Coronary artery (tissue), 2 donors: Measurements from ENCODE around the gene NCOA7.

Experiments used
- DNase-seq: peaks from one replicate; pipeline ENCODE4 v3.0.0-alpha.2; 2017; ENCODE audit warnings: low spot score
- H3K27ac ChIP-seq, 2 donors: fragments of 200-600 bp; sonication (generic); one replicate each; pipeline ENCODE4 v1.5.1; 2016 to 2019
- H3K4me3 ChIP-seq: fragments of 200-600 bp; sonication (generic); 2 replicates; pipeline ENCODE4 v1.5.1; 2016; ENCODE audit warnings: mild to moderate bottlenecking, moderate library complexity
- TF ChIP-seq, protein P1 (sequence below): fragments of 200-600 bp; sonication (generic); IDR thresholded peaks from one replicate; pipeline ENCODE4 v1.5.1; 2019; ENCODE audit warnings: antibody characterized with exemption

NCOA7 gene

GRCh38 chr6:125952764-125953501 lies 162.2 kb downstream of the NCOA7 start:
- DNase-seq: no peak
- H3K4me3 ChIP-seq: no peak overlapping the region
- H3K27ac ChIP-seq: no peak overlapping the region
- TF ChIP-seq, protein P1, sequence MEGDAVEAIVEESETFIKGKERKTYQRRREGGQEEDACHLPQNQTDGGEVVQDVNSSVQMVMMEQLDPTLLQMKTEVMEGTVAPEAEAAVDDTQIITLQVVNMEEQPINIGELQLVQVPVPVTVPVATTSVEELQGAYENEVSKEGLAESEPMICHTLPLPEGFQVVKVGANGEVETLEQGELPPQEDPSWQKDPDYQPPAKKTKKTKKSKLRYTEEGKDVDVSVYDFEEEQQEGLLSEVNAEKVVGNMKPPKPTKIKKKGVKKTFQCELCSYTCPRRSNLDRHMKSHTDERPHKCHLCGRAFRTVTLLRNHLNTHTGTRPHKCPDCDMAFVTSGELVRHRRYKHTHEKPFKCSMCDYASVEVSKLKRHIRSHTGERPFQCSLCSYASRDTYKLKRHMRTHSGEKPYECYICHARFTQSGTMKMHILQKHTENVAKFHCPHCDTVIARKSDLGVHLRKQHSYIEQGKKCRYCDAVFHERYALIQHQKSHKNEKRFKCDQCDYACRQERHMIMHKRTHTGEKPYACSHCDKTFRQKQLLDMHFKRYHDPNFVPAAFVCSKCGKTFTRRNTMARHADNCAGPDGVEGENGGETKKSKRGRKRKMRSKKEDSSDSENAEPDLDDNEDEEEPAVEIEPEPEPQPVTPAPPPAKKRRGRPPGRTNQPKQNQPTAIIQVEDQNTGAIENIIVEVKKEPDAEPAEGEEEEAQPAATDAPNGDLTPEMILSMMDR: no peak

GRCh38 chr6:125953502-125953875 lies 162.7 kb downstream of the NCOA7 start:
- Histone ChIP-seq H3K4me3 (no peak overlapping the region), H3K27ac (no peak overlapping the region)
- DNase-seq: no peak
- TF ChIP-seq, protein P1: no peak

DNA sequence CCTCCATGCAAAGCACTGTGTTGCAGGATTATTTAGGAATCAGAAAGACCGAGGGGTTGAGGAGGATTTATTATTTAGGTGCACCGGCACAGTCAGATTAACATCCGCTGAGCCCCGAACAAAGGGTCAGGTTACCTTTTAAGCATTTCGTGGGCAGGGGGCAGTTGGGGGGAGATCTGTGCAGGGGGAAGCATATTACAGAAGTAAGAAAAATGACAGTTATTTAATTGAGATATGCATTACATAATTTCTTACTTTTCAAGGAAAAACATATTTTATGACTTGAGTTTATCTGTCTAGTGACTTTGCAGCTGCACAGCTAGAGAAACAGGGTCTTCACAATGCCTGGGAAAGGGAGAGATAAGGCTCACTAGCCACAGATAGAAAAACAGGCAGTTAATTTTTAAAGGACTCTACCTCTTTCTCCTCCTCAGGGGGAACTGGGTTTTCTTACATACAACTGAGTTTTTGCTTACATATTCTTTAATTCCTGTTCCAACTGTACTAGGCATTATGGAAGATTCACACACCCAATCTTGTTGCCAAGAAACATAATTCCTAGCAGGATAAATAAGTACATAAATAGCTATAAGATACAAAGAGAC lies 164.1 kb downstream of the NCOA7 start:
- Histone ChIP-seq H3K27ac (no peak overlapping the region), H3K4me3 (no peak overlapping the region)
- TF ChIP-seq, protein P1: no peak
- no peak for DNase-seq

GRCh38 chr6:125955973-125956372 lies 165.2 kb downstream of the NCOA7 start:
- Histone ChIP-seq H3K4me3 (peak overlapping the region; percentile 99), H3K27ac (peak overlapping the region in 1 of 2 donors; percentile 95)
- DNase-seq: no peak
- TF ChIP-seq, protein P1: no peak

- Histone ChIP-seq H3K27ac (peak within 1 kb of the TSS; percentile 95 to 96), H3K4me3 (peak within 1 kb of the TSS; percentile 99)
- DNase-seq: peak; percentile 97
- TF ChIP-seq, protein P1: peak; percentile 89
Observed at GRCh38 chr6:125956506-125957390, 166.0 kb downstream of the NCOA7 start, which contains the start of gene HINT3. HINT3 (plus strand) TSS chr6:125956770; CDS start chr6:125956978, 208 bp downstream.

GRCh38 chr6:125957391-125957693 lies 166.6 kb downstream of the NCOA7 start:
- TF ChIP-seq, protein P1: no peak
- no peak for DNase-seq

More at GRCh38 chr6:125957391-125957693, 166.6 kb downstream of the NCOA7 start:
- peak overlapping the region; percentile 95 to 96 for H3K27ac ChIP-seq
- H3K4me3 ChIP-seq: peak overlapping the region; percentile 99
